ENCODE data around the gene CIC. TPM values are rescaled to one million over a fixed set of nuclear protein-coding genes. Genes with fewer than 3 reads are reported as not detected.

CIC gene
- polyA plus RNA-seq, 1 donor (not counting 4 experiments of a cell fraction or from before 2014, with no cell fraction given): 3.1 TPM

DNA sequence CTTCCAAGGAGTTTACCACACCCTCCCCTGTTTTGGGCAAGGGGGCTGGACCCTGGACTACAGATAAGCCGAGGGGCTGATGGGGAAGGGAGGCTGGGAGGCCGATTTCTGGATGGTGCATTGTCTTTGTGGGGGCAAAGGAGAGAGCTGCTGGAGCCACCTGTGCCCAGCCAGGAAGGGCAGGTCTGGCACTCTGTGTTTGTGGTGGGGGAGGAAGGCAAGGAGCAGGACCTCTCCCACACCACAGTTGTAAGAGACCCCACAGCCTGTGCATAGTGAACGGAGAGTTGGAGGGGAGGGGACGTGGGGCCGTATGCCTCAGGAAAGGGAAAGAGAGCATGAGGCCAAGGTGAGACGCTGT, 16.9 kb downstream of the CIC start:
- Histone ChIP-seq H3K9me3 (ENCODE audit: control insufficient read depth, low read depth, low read length) (no peaks in the 10 kb centered on the region), H3K4me2 (ENCODE audit: control insufficient read depth, extremely low read depth, insufficient read depth, low read depth, low read length) (peak overlapping the region; percentile 28), H3K4me1 (ENCODE audit: control insufficient read depth, extremely low read depth, insufficient read depth, low read length) (peaks cover 39% of the 10 kb centered on the region), H4K20me1 (ENCODE audit: control insufficient read depth, extremely low read depth, insufficient read depth, low read length) (no peaks in the 10 kb centered on the region), H3K9me1 (ENCODE audit: control insufficient read depth, extremely low read depth, insufficient read depth, low read length) (no peaks in the 10 kb centered on the region), H3K27me3 (ENCODE audit: control insufficient read depth, extremely low read depth, insufficient read depth, low read length) (no peaks in the 10 kb centered on the region), H3K27ac (ENCODE audit: control insufficient read depth, insufficient read depth, low read length) (no peak overlapping the region), H3K9ac (ENCODE audit: control insufficient read depth, extremely low read depth, insufficient read depth, low read length) (peak overlapping the region; percentile 22), H2AFZ (ENCODE audit: control insufficient read depth, low read length) (no peak overlapping the region), H3K4me3 (ENCODE audit: control insufficient read depth in 2 of 3, extremely low read depth in 1 of 3, insufficient read depth in 2 of 3, low read depth in 1 of 3, low read length in 3 of 3) (no peak overlapping the region), H3K79me2 (ENCODE audit: control insufficient read depth, insufficient read depth, low read length) (peaks cover 21% of the 10 kb centered on the region), H3K36me3 (ENCODE audit: control insufficient read depth in 2 of 2, extremely low read depth in 1 of 2, insufficient read depth in 2 of 2, low read length in 2 of 2) (peaks cover 23 to 33% of the 10 kb centered on the region in 2 experiments)
- dilution Hi-C loops (cut with MboI; ENCODE audit: extremely low pct_ligation_motif_present, low sequenced_read_pairs): no loop called here
- no peak for FAIRE-seq
- TF ChIP-seq, protein P1, sequence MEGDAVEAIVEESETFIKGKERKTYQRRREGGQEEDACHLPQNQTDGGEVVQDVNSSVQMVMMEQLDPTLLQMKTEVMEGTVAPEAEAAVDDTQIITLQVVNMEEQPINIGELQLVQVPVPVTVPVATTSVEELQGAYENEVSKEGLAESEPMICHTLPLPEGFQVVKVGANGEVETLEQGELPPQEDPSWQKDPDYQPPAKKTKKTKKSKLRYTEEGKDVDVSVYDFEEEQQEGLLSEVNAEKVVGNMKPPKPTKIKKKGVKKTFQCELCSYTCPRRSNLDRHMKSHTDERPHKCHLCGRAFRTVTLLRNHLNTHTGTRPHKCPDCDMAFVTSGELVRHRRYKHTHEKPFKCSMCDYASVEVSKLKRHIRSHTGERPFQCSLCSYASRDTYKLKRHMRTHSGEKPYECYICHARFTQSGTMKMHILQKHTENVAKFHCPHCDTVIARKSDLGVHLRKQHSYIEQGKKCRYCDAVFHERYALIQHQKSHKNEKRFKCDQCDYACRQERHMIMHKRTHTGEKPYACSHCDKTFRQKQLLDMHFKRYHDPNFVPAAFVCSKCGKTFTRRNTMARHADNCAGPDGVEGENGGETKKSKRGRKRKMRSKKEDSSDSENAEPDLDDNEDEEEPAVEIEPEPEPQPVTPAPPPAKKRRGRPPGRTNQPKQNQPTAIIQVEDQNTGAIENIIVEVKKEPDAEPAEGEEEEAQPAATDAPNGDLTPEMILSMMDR (optimal IDR thresholded peaks at IDR 0.05 in 1 of 3, IDR thresholded peaks at IDR 0.05 in 1 of 3, conservative IDR thresholded peaks at IDR 0.05 in 1 of 3; ENCODE audit: extremely low read depth in 1 of 3, insufficient read depth in 2 of 3, low read length in 3 of 3): no peak
- no peak for TF ChIP-seq EZH2 (IDR thresholded peaks at IDR 0.05; ENCODE audit: low read length)
- DNase-seq (ENCODE audit: low read depth, low spot score): no peak

DNA sequence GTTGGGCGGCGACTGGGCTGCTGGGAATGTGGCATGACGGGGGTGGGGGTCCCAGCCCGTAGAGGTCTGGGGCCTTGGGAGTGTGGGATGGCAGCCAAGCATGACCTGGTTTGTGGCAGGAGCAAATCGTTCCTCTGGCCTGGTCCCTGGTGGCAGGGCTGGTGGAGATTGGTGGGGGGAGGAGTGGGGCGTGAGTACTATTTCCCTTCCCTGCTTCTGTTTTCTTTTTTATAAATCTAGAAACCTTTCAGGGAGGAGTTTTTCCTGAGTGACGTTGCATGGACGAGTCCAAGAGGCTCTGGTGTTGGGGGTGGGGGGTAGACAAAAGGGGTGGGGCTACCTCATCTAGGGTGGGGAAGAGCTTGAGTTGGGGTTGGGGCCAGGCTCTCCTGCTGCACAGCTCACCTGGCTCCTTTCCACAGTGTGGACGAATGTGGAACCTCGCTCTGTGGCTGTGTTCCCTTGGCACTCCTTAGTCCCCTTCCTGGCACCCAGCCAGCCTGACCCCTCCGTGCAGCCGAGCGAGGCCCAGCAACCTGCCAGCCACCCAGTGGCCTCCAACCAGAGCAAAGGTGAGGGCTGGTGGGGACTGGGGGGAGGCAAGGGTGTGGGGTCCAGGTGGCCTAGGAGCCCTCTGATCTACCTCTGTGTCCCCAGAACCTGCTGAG, 17.4 kb downstream of the CIC start:
- H3K4me2 ChIP-seq (ENCODE audit: control insufficient read depth, extremely low read depth, insufficient read depth, low read depth, low read length): peak overlapping the region; percentile 28
- H3K27ac ChIP-seq (ENCODE audit: control insufficient read depth, insufficient read depth, low read length): no peak overlapping the region
- H4K20me1 ChIP-seq (ENCODE audit: control insufficient read depth, extremely low read depth, insufficient read depth, low read length): no peaks in the 10 kb centered on the region
- no peak for TF ChIP-seq EZH2 (IDR thresholded peaks at IDR 0.05; ENCODE audit: low read length)
- TF ChIP-seq, protein P1 (optimal IDR thresholded peaks at IDR 0.05 in 1 of 3, IDR thresholded peaks at IDR 0.05 in 1 of 3, conservative IDR thresholded peaks at IDR 0.05 in 1 of 3; ENCODE audit: extremely low read depth in 1 of 3, insufficient read depth in 2 of 3, low read length in 3 of 3): no peak
- H3K4me3 ChIP-seq (ENCODE audit: control insufficient read depth in 2 of 3, extremely low read depth in 1 of 3, insufficient read depth in 2 of 3, low read depth in 1 of 3, low read length in 3 of 3): no peak overlapping the region
- no peak for FAIRE-seq
- no peaks in the 10 kb centered on the region for H3K9me1 ChIP-seq (ENCODE audit: control insufficient read depth, extremely low read depth, insufficient read depth, low read length)
- H3K27me3 ChIP-seq (ENCODE audit: control insufficient read depth, extremely low read depth, insufficient read depth, low read length): no peaks in the 10 kb centered on the region
- H2AFZ ChIP-seq (ENCODE audit: control insufficient read depth, low read length): no peak overlapping the region
- dilution Hi-C loops (cut with MboI; ENCODE audit: extremely low pct_ligation_motif_present, low sequenced_read_pairs): no loop called here
- H3K9ac ChIP-seq (ENCODE audit: control insufficient read depth, extremely low read depth, insufficient read depth, low read length): no peak overlapping the region
- H3K36me3 ChIP-seq (ENCODE audit: control insufficient read depth in 2 of 2, extremely low read depth in 1 of 2, insufficient read depth in 2 of 2, low read length in 2 of 2): peaks cover 25 to 36% of the 10 kb centered on the region in 2 experiments
- peaks cover 21% of the 10 kb centered on the region for H3K79me2 ChIP-seq (ENCODE audit: control insufficient read depth, insufficient read depth, low read length)
- H3K9me3 ChIP-seq (ENCODE audit: control insufficient read depth, low read depth, low read length): no peaks in the 10 kb centered on the region
- no peak for DNase-seq (ENCODE audit: low read depth, low spot score)
- peaks cover 40% of the 10 kb centered on the region for H3K4me1 ChIP-seq (ENCODE audit: control insufficient read depth, extremely low read depth, insufficient read depth, low read length)
